ENCODE data around the gene CEP57L1. TPM values are rescaled to one million over a fixed set of nuclear protein-coding genes. Genes with fewer than 3 reads are reported as not detected.
"Not testable (repeated sequence)": the region's sequence is repeated elsewhere in the genome, so short reads cannot be mapped to it uniquely, and the experiment has no call there.

The CEP57L1 gene
- total and polyA plus RNA-seq, 5 donors: 7.1 to 10.4 (median 8.3) TPM

GRCh38 chr6:109172101-109172746 is 76.9 kb downstream of the CEP57L1 start:
- ATAC-seq (no peak), DNase-seq (no peak)
- 88% methylated on average over 2 of the region's 2 CpGs for WGBS
- Histone ChIP-seq H3K9me3 (ENCODE audit: control insufficient read depth, low read length) (no peaks in the 10 kb centered on the region), H3K27me3 (ENCODE audit: control insufficient read depth, insufficient read depth) (no peaks in the 10 kb centered on the region), H3K4me1 (ENCODE audit: control insufficient read depth, insufficient read depth, low read length) (no peaks in the 10 kb centered on the region), H3K4me3 (ENCODE audit: low read length) (no peak overlapping the region), H3K27ac (ENCODE audit: low read length) (no peak overlapping the region)
- intact Hi-C loops (cut with DNase I): no loop called here

DNA sequence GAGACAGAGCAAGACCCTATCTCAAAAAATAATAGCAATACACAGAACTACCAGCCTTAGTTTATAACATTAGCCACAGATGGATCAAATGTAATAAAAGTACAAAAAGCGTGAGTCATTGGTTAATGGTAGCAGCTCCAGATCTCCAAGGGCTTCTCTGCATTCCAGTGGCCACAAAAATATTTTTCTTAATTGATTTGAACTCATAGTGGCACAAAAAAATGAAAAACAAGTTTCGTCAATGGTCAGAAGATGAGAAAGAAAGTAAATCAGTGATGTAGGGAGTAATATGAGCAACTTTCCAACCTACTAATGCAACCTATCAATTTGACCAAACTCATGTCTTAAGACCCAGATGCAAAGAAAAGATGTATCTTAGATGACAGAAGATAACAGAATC is 79.6 kb downstream of the CEP57L1 start:
- no peak overlapping the region for H3K4me3 ChIP-seq (ENCODE audit: low read length)
- no peaks in the 10 kb centered on the region for H3K9me3 ChIP-seq (ENCODE audit: control insufficient read depth, low read length)
- over 99% methylated on average over 2 of the region's 2 CpGs for WGBS
- ATAC-seq (no peak), DNase-seq (no peak)
- intact Hi-C loops (cut with DNase I): no loop called here
- H3K4me1 ChIP-seq (ENCODE audit: control insufficient read depth, insufficient read depth, low read length): no peaks in the 10 kb centered on the region
- no peak overlapping the region for H3K27ac ChIP-seq (ENCODE audit: low read length)
- H3K27me3 ChIP-seq (ENCODE audit: control insufficient read depth, insufficient read depth): no peaks in the 10 kb centered on the region

DNA sequence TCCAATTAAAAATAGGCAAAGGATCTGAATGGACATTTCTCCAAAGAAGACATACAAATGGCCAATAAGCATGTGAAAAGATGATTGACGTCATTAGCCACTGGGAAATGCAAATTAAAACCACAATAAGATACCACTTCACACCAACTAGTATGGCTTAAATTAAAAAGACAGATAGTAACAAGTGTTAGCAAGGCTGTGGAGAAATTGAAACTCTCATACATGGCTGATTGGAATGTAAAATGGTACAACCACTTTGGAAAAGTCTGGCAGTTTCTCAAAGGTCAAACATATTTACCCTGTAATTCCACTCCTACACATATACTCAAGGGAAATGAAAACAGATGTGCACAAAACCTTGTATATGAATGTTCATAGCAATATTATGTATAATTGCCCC is 83.6 kb downstream of the CEP57L1 start:
- intact Hi-C loops (cut with DNase I): no loop called here
- H3K27ac ChIP-seq (ENCODE audit: low read length): no peak overlapping the region
- H3K9me3 ChIP-seq (ENCODE audit: control insufficient read depth, low read length): no peaks in the 10 kb centered on the region
- H3K4me1 ChIP-seq (ENCODE audit: control insufficient read depth, insufficient read depth, low read length): peaks cover 2% of the 10 kb centered on the region
- no peaks in the 10 kb centered on the region for H3K27me3 ChIP-seq (ENCODE audit: control insufficient read depth, insufficient read depth)
- no peak for DNase-seq
- 86% methylated on average over 1 of the region's 1 CpG for WGBS
- no peak for ATAC-seq
- no peak overlapping the region for H3K4me3 ChIP-seq (ENCODE audit: low read length)

- intact Hi-C loops (cut with DNase I): no loop called here
- Histone ChIP-seq H3K27me3 (ENCODE audit: control insufficient read depth, insufficient read depth) (no peaks in the 10 kb centered on the region), H3K4me1 (ENCODE audit: control insufficient read depth, insufficient read depth, low read length) (peaks cover 2% of the 10 kb centered on the region), H3K9me3 (ENCODE audit: control insufficient read depth, low read length) (no peaks in the 10 kb centered on the region), H3K4me3 (ENCODE audit: low read length) (no peak overlapping the region), H3K27ac (ENCODE audit: low read length) (no peak overlapping the region)
- DNase-seq (no peak), ATAC-seq (no peak)
- 67% methylated on average over 1 of the region's 1 CpG for WGBS
Measured at GRCh38 chr6:109179507-109179906, 84.2 kb downstream of the CEP57L1 start.

- no peaks in the 10 kb centered on the region for H3K9me3 ChIP-seq (ENCODE audit: control insufficient read depth, low read length)
- H3K27me3 ChIP-seq (ENCODE audit: control insufficient read depth, insufficient read depth): no peaks in the 10 kb centered on the region
- 23% methylated on average over 2 of the region's 2 CpGs for WGBS
- no peak overlapping the region for H3K4me3 ChIP-seq (ENCODE audit: low read length)
- intact Hi-C loops (cut with DNase I): no loop called here
- peak; percentile 74 to 75 for ATAC-seq
- DNase-seq: peak in 2 of 3 donors; percentile 37 to 69
- peaks cover 2% of the 10 kb centered on the region for H3K4me1 ChIP-seq (ENCODE audit: control insufficient read depth, insufficient read depth, low read length)
- H3K27ac ChIP-seq (ENCODE audit: low read length): no peak overlapping the region
Measured at GRCh38 chr6:109182578-109182977, 87.3 kb downstream of the CEP57L1 start.

GRCh38 chr6:109183109-109183650 is 87.9 kb downstream of the CEP57L1 start:
- DNase-seq (no peak), ATAC-seq (no peak)
- Histone ChIP-seq H3K27ac (ENCODE audit: low read length) (no peak overlapping the region), H3K9me3 (ENCODE audit: control insufficient read depth, low read length) (no peaks in the 10 kb centered on the region), H3K27me3 (ENCODE audit: control insufficient read depth, insufficient read depth) (no peaks in the 10 kb centered on the region), H3K4me3 (ENCODE audit: low read length) (no peak overlapping the region), H3K4me1 (ENCODE audit: control insufficient read depth, insufficient read depth, low read length) (peaks cover 2% of the 10 kb centered on the region)
- intact Hi-C loops (cut with DNase I): no loop called here
- WGBS: 9% methylated on average over 2 of the region's 2 CpGs

- 60% methylated on average over 3 of the region's 3 CpGs for WGBS
- intact Hi-C loops (cut with DNase I): loop anchor here (5.0 kb wide), 3 partner anchors 198 to 213 kb away; partner anchors contain the start of gene CD164 (in 3 of the 4)
- no peaks in the 10 kb centered on the region for H3K27me3 ChIP-seq (ENCODE audit: control insufficient read depth, insufficient read depth)
Measured at GRCh38 chr6:109184638-109185037, 89.3 kb downstream of the CEP57L1 start.

GRCh38 chr6:109186012-109186411 is 90.7 kb downstream of the CEP57L1 start:
- Histone ChIP-seq H3K27ac (ENCODE audit: low read length) (no peak overlapping the region), H3K27me3 (ENCODE audit: control insufficient read depth, insufficient read depth) (no peaks in the 10 kb centered on the region), H3K9me3 (ENCODE audit: control insufficient read depth, low read length) (no peaks in the 10 kb centered on the region), H3K4me3 (ENCODE audit: low read length) (no peak overlapping the region), H3K4me1 (ENCODE audit: control insufficient read depth, insufficient read depth, low read length) (peaks cover 2% of the 10 kb centered on the region)
- ATAC-seq: no peak
- intact Hi-C loops (cut with DNase I): loop anchor here (5.0 kb wide), 3 partner anchors 196 to 211 kb away; partner anchors contain the start of gene CD164 (in 3 of the 4)
- no peak for DNase-seq
- 42% methylated on average over 3 of the region's 3 CpGs for WGBS

More at GRCh38 chr6:109184638-109185037, 89.3 kb downstream of the CEP57L1 start:
- H3K4me3 ChIP-seq (ENCODE audit: low read length): no peak overlapping the region
- DNase-seq (no peak), ATAC-seq (no peak)
- H3K4me1 ChIP-seq (ENCODE audit: control insufficient read depth, insufficient read depth, low read length): peaks cover 2% of the 10 kb centered on the region
- no peaks in the 10 kb centered on the region for H3K9me3 ChIP-seq (ENCODE audit: control insufficient read depth, low read length)
- no peak overlapping the region for H3K27ac ChIP-seq (ENCODE audit: low read length)

GRCh38 chr6:109187399-109188114 is 92.2 kb downstream of the CEP57L1 start:
- Histone ChIP-seq H3K4me3 (ENCODE audit: low read length) (no peak overlapping the region), H3K4me1 (ENCODE audit: control insufficient read depth, insufficient read depth, low read length) (peaks cover 1% of the 10 kb centered on the region), H3K9me3 (ENCODE audit: control insufficient read depth, low read length) (no peaks in the 10 kb centered on the region), H3K27me3 (ENCODE audit: control insufficient read depth, insufficient read depth) (no peaks in the 10 kb centered on the region), H3K27ac (ENCODE audit: low read length) (no peak overlapping the region)
- ATAC-seq (peak; percentile 47 to 67), DNase-seq (peak; percentile 15 to 70 (median 66))
- intact Hi-C loops (cut with DNase I): loop anchor here (5.0 kb wide), 3 partner anchors 195 to 210 kb away; partner anchors contain the start of gene CD164 (in 3 of the 4)
- 27% methylated on average over 5 of the region's 5 CpGs for WGBS

GRCh38 chr6:109188115-109188411 is 92.8 kb downstream of the CEP57L1 start:
- H3K4me1 ChIP-seq (ENCODE audit: control insufficient read depth, insufficient read depth, low read length): no peaks in the 10 kb centered on the region
- DNase-seq: no peak
- intact Hi-C loops (cut with DNase I): loop anchor here (5.0 kb wide), 3 partner anchors 194 to 209 kb away; partner anchors contain the start of gene CD164 (in 3 of the 4)
- no peaks in the 10 kb centered on the region for H3K9me3 ChIP-seq (ENCODE audit: control insufficient read depth, low read length)
- ATAC-seq: no peak
- no peak overlapping the region for H3K4me3 ChIP-seq (ENCODE audit: low read length)
- 26% methylated on average over 5 of the region's 5 CpGs for WGBS
- H3K27me3 ChIP-seq (ENCODE audit: control insufficient read depth, insufficient read depth): no peaks in the 10 kb centered on the region
- no peak overlapping the region for H3K27ac ChIP-seq (ENCODE audit: low read length)

GRCh38 chr6:109191368-109191767 is 96.1 kb downstream of the CEP57L1 start:
- H3K27ac ChIP-seq (ENCODE audit: low read length); H3K4me3 ChIP-seq (ENCODE audit: low read length); DNase-seq; ATAC-seq; intact Hi-C loops (cut with DNase I); H3K9me3 ChIP-seq (ENCODE audit: control insufficient read depth, low read length); H3K4me1 ChIP-seq (ENCODE audit: control insufficient read depth, insufficient read depth, low read length); H3K27me3 ChIP-seq (ENCODE audit: control insufficient read depth, insufficient read depth): not testable (repeated sequence)
